HCT116 (cell line): ENCODE results near the gene STAT2. TPM values are rescaled to one million over a fixed set of nuclear protein-coding genes. Genes with fewer than 3 reads are reported as not detected.

Experiments used
- ATAC-seq: fragments of 200-7000 bp; cut with Tn5 transposase; 2 replicates; pipeline ENCODE4 v1.9.1; 2020; ENCODE audit warnings: mild to moderate bottlenecking, moderate library complexity
- BruUV-seq: library from RNA; stranded (reverse); fragments of 400-500 nt; replicated peaks from 2 replicates; lab custom pipeline; 2021; lab: Mats Ljungman, UMichigan
- CTCF ChIA-PET: fragments of 300-600 bp; sonication (Branson Sonifier 250); formaldehyde crosslinking; loops from one replicate; lab custom pipeline; 2021; ENCODE audit warnings: antibody characterized with exemption; lab: Charles Lee
- POLR2A ChIA-PET: fragments of 300-600, 350-600 bp; sonication (Branson Sonifier 250); formaldehyde crosslinking; loops from one replicate; lab custom pipeline; 2021; ENCODE audit warnings: antibody characterized with exemption; lab: Charles Lee
- RAD21 ChIA-PET, 2 experiments: fragments of 300-600 bp; sonication (Branson Sonifier 250); formaldehyde crosslinking; loops; one replicate each; lab custom pipeline; 2023; ENCODE audit warnings: low total read pairs in 2 of 2; ENCODE audit not compliant: uncharacterized antibody in 2 of 2, unreplicated experiment in 2 of 2, low non-redundant PET in 1 of 2; lab: Charles Lee
- DNase-seq: peaks from one replicate; pipeline ENCODE4 v3.0.0-alpha.2; 2010; ENCODE audit warnings: low read depth, low spot score
- H2AFZ ChIP-seq: fragments of 200-600 bp; shearing (Covaris generic), sonication (generic); 2 replicates; pipeline ENCODE4 v1.6.1; 2017; ENCODE audit warnings: low read depth, mixed run types, mixed read lengths, antibody characterized with exemption, low read length; ENCODE audit not compliant: poor library complexity, severe bottlenecking
- H3K27ac ChIP-seq: 2 replicates; pipeline ENCODE4 v1.5.1; 2012; ENCODE audit warnings: low read depth, low read length
- H3K27me3 ChIP-seq: fragments of 200-600 bp; sonication (generic); 2 replicates; pipeline ENCODE4 v1.6.1; 2016; ENCODE audit warnings: mixed run types, low read length, mixed read lengths; ENCODE audit not compliant: insufficient read depth
- H3K36me3 ChIP-seq, 2 experiments: fragments of 200-500 bp in 1 of 2; fragments of 200-600 bp in 1 of 2; sonication (Bioruptor generic) in 1 of 2; sonication (generic) in 1 of 2; 2 replicates each; pipeline versions ENCODE4 v1.5.1 to v1.6.1; 2014 to 2016; ENCODE audit warnings: low read length in 2 of 2, inconsistent platforms in 1 of 2, mixed read lengths in 1 of 2, mixed run types in 1 of 2; ENCODE audit not compliant: insufficient read depth in 2 of 2, control insufficient read depth in 1 of 2
- H3K4me1 ChIP-seq, 2 experiments: fragments of 200-600 bp in 1 of 2; sonication (generic) in 1 of 2; 2 replicates each; pipeline versions ENCODE4 v1.5.1 to v1.6.1; 2012 to 2017; ENCODE audit warnings: low read length in 2 of 2, inconsistent platforms in 1 of 2, mild to moderate bottlenecking in 1 of 2, mixed read lengths in 1 of 2, mixed run types in 1 of 2, moderate library complexity in 1 of 2; ENCODE audit not compliant: insufficient read depth in 2 of 2, control insufficient read depth in 1 of 2
- H3K4me2 ChIP-seq: fragments of 200-600 bp; sonication (generic); 2 replicates; pipeline ENCODE4 v1.6.1; 2017; ENCODE audit warnings: mixed run types, low read length, mixed read lengths
- H3K4me3 ChIP-seq, 2 experiments: fragments of 200-600 bp in 1 of 2; sonication (generic) in 1 of 2; replicated peaks in 1 of 2; 2 replicates each; pipeline ENCODE4 v1.5.1; 2011 to 2016; ENCODE audit warnings: low read length in 2 of 2, control low read depth in 1 of 2, low read depth in 1 of 2, mild to moderate bottlenecking in 1 of 2, mixed read lengths in 1 of 2, mixed run types in 1 of 2
- H3K79me2 ChIP-seq: fragments of 200-600 bp; sonication (generic); 2 replicates; pipeline ENCODE4 v1.6.1; 2017; ENCODE audit warnings: mild to moderate bottlenecking, mixed run types, low read length, moderate library complexity, mixed read lengths; ENCODE audit not compliant: insufficient read depth
- H3K9ac ChIP-seq: fragments of 200-600 bp; sonication (generic); 2 replicates; pipeline ENCODE4 v1.6.1; 2016; ENCODE audit warnings: low read length, mixed read lengths
- H3K9me2 ChIP-seq: fragments of 200-600 bp; sonication (generic), shearing (Covaris generic); 2 replicates; pipeline ENCODE4 v1.6.1; 2017; ENCODE audit warnings: mixed run types, mild to moderate bottlenecking, moderate library complexity; ENCODE audit not compliant: insufficient read depth
- H3K9me3 ChIP-seq, 2 experiments: fragments of 200-500 bp in 1 of 2; fragments of 200-600 bp in 1 of 2; sonication (Bioruptor generic) in 1 of 2; sonication (generic) in 1 of 2; 2 replicates each; pipeline ENCODE4 v1.6.1; 2014 to 2017; ENCODE audit warnings: low read length in 2 of 2, mixed read lengths in 2 of 2, inconsistent platforms in 1 of 2, low read depth in 1 of 2, mild to moderate bottlenecking in 1 of 2, mixed run types in 1 of 2, moderate library complexity in 1 of 2; ENCODE audit not compliant: control insufficient read depth in 1 of 2, insufficient read depth in 1 of 2
- H4K20me1 ChIP-seq: fragments of 200-600 bp; sonication (generic), shearing (Covaris generic); 2 replicates; pipeline ENCODE4 v1.6.1; 2017; ENCODE audit warnings: mixed run types, mild to moderate bottlenecking, moderate library complexity; ENCODE audit not compliant: insufficient read depth
- CBX3 ChIP-seq: IDR thresholded peaks from 2 replicates; pipeline ENCODE4 v1.6.1; 2012; ENCODE audit warnings: low read depth
- EGR1 ChIP-seq: IDR thresholded peaks from 2 replicates; pipeline ENCODE4 v1.6.1; 2012; ENCODE audit warnings: low read depth
- ELF1 ChIP-seq: IDR thresholded peaks from 2 replicates; pipeline ENCODE4 v1.6.1; 2012; ENCODE audit warnings: low read depth, borderline replicate concordance
- EZH2phosphoT487 ChIP-seq: fragments of 200-600 bp; IDR thresholded peaks from 2 replicates; pipeline ENCODE4 v1.6.1; 2018; ENCODE audit warnings: antibody characterized with exemption, borderline replicate concordance
- FOSL1 ChIP-seq: IDR thresholded peaks from 2 replicates; pipeline ENCODE4 v1.6.1; 2012; ENCODE audit warnings: low read depth
- JUND ChIP-seq: IDR thresholded peaks from 2 replicates; pipeline ENCODE4 v1.6.1; 2012
- POLR2A ChIP-seq: IDR thresholded peaks from 2 replicates; pipeline ENCODE4 v1.7.0; 2011; ENCODE audit warnings: borderline replicate concordance; ENCODE audit not compliant: insufficient read depth, insufficient read length; ENCODE audit errors: extremely low read depth
- POLR2AphosphoS5 ChIP-seq: IDR thresholded peaks from 2 replicates; pipeline ENCODE4 v1.6.1; 2011; ENCODE audit warnings: mild to moderate bottlenecking, low read depth, low read length, moderate library complexity
- SIN3A ChIP-seq: IDR thresholded peaks from 2 replicates; pipeline ENCODE4 v1.6.1; 2012; ENCODE audit warnings: low read depth
- SP1 ChIP-seq: IDR thresholded peaks from 2 replicates; pipeline ENCODE4 v1.6.1; 2012; ENCODE audit warnings: low read depth
- SRF ChIP-seq: IDR thresholded peaks from 2 replicates; pipeline ENCODE4 v1.6.1; 2012; ENCODE audit warnings: low read depth
- TCF7L2 ChIP-seq: IDR thresholded peaks from 2 replicates; pipeline ENCODE4 v1.7.0; 2011; ENCODE audit warnings: borderline replicate concordance, inconsistent platforms; ENCODE audit not compliant: insufficient read depth, insufficient read length; ENCODE audit errors: extremely low read depth
- YY1 ChIP-seq: IDR thresholded peaks from 2 replicates; pipeline ENCODE4 v1.6.1; 2011; ENCODE audit warnings: low read length, low read depth, moderate library complexity, mild to moderate bottlenecking; ENCODE audit not compliant: insufficient replicate concordance; ENCODE audit errors: extremely low read depth
- ZFX ChIP-seq: fragments of 450-650 bp; IDR thresholded peaks from 2 replicates; pipeline ENCODE4 v1.6.1; 2017
- ZNF274 ChIP-seq: fragments of 200-500 bp; sonication (Bioruptor generic); IDR thresholded peaks from 2 replicates; pipeline ENCODE4 v1.6.1; 2014; ENCODE audit warnings: mild to moderate bottlenecking, low read depth, low read length, inconsistent platforms
- intact Hi-C: fragments of 100-400 bp; cut with micrococcal nuclease; formaldehyde crosslinking; loops from 2 replicates; pipeline ENCODE4 v1.10.0; 2022
- total RNA-seq: library from RNA; stranded (reverse); gene quantifications from one replicate; pipeline ENCODE4 v1.2.1, GENCODE V29; 2021; ENCODE audit not compliant: unreplicated experiment
- TF ChIP-seq, protein P1 (sequence below): IDR thresholded peaks from 2 replicates; pipeline ENCODE4 v1.6.1; 2011; ENCODE audit warnings: mild to moderate bottlenecking, low read length, moderate library complexity; ENCODE audit not compliant: insufficient replicate concordance; ENCODE audit errors: extremely low read depth
- TF ChIP-seq, protein P2 (sequence below): IDR thresholded peaks from 2 replicates; pipeline ENCODE4 v1.6.1; 2012
- TF ChIP-seq, protein P3 (sequence below): IDR thresholded peaks from 2 replicates; pipeline ENCODE4 v1.6.1; 2012; ENCODE audit warnings: low read depth
- TF ChIP-seq, protein P4 (sequence below), 3 experiments: fragments of 200-600 bp in 1 of 3; sonication (generic) in 1 of 3; IDR thresholded peaks in 2 of 3; conservative IDR thresholded peaks in 1 of 3; 2 replicates each; pipeline ENCODE4 v1.5.1; 2012 to 2017; ENCODE audit warnings: low read depth in 2 of 3, low read length in 2 of 3, antibody characterized with exemption in 1 of 3, borderline replicate concordance in 1 of 3, control low read depth in 1 of 3, mild to moderate bottlenecking in 1 of 3, mixed read lengths in 1 of 3, mixed run types in 1 of 3, moderate library complexity in 1 of 3; ENCODE audit not compliant: insufficient read depth in 1 of 3

Gene STAT2
- total RNA-seq, 1 experiment from 2014 or later = 53.1 TPM

DNA sequence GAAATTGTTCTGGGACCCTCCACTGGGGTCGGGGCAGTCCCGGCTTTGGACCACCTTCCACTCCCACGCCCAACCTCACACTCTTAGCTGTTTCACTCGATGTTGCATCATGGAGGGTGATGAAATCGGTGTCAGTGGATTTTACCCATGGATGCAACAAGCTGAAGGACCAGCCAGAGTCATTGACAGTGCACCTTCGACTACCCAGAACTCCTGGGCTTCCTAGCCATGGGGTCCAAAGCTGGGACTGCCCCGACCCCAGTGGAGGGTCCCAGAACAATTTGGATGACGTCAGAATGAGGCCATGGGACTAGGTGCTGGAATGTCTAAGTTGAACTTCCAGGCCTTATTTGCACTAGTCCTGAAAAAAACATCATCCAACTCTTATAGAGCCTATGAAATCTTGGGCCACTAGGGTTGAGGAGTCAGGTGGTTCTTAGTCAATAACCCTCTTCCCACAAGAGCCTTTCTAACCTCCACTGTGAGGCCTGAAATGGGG, 22.1 kb downstream of the STAT2 start:
- Histone ChIP-seq H4K20me1 (no peaks in the 10 kb centered on the region), H3K36me3 (no peaks in the 10 kb centered on the region), H3K9ac (no peak overlapping the region), H2AFZ (no peak overlapping the region), H3K9me2 (no peaks in the 10 kb centered on the region), H3K27me3 (no peaks in the 10 kb centered on the region), H3K9me3 (no peaks in the 10 kb centered on the region), H3K27ac (no peak overlapping the region), H3K4me2 (no peak overlapping the region), H3K4me1 (peaks cover 2 to 12% of the 10 kb centered on the region in 2 experiments), H3K4me3 (no peak overlapping the region), H3K79me2 (peaks cover 3% of the 10 kb centered on the region; the same call in 1 of the 2 replicates)
- BruUV-seq = no TSS peak
- intact Hi-C loops = loop anchor here (1.0 kb wide), 1 partner anchor 13 kb away; no protein-coding TSS in a partner anchor
- TF ChIP-seq EGR1 (no peak), SP1 (no peak), TCF7L2 (no peak), ZFX (no peak), CBX3 (no peak), ELF1 (no peak), YY1 (no peak), POLR2AphosphoS5 (no peak), POLR2A (no peak), JUND (no peak), EZH2phosphoT487 (no peak), SRF (no peak), SIN3A (no peak), ZNF274 (no peak), FOSL1 (no peak)
- TF ChIP-seq, protein P1, sequence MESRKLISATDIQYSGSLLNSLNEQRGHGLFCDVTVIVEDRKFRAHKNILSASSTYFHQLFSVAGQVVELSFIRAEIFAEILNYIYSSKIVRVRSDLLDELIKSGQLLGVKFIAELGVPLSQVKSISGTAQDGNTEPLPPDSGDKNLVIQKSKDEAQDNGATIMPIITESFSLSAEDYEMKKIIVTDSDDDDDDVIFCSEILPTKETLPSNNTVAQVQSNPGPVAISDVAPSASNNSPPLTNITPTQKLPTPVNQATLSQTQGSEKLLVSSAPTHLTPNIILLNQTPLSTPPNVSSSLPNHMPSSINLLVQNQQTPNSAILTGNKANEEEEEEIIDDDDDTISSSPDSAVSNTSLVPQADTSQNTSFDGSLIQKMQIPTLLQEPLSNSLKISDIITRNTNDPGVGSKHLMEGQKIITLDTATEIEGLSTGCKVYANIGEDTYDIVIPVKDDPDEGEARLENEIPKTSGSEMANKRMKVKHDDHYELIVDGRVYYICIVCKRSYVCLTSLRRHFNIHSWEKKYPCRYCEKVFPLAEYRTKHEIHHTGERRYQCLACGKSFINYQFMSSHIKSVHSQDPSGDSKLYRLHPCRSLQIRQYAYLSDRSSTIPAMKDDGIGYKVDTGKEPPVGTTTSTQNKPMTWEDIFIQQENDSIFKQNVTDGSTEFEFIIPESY = no peak
- TF ChIP-seq, protein P2, sequence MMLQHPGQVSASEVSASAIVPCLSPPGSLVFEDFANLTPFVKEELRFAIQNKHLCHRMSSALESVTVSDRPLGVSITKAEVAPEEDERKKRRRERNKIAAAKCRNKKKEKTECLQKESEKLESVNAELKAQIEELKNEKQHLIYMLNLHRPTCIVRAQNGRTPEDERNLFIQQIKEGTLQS = no peak
- TF ChIP-seq, protein P3, sequence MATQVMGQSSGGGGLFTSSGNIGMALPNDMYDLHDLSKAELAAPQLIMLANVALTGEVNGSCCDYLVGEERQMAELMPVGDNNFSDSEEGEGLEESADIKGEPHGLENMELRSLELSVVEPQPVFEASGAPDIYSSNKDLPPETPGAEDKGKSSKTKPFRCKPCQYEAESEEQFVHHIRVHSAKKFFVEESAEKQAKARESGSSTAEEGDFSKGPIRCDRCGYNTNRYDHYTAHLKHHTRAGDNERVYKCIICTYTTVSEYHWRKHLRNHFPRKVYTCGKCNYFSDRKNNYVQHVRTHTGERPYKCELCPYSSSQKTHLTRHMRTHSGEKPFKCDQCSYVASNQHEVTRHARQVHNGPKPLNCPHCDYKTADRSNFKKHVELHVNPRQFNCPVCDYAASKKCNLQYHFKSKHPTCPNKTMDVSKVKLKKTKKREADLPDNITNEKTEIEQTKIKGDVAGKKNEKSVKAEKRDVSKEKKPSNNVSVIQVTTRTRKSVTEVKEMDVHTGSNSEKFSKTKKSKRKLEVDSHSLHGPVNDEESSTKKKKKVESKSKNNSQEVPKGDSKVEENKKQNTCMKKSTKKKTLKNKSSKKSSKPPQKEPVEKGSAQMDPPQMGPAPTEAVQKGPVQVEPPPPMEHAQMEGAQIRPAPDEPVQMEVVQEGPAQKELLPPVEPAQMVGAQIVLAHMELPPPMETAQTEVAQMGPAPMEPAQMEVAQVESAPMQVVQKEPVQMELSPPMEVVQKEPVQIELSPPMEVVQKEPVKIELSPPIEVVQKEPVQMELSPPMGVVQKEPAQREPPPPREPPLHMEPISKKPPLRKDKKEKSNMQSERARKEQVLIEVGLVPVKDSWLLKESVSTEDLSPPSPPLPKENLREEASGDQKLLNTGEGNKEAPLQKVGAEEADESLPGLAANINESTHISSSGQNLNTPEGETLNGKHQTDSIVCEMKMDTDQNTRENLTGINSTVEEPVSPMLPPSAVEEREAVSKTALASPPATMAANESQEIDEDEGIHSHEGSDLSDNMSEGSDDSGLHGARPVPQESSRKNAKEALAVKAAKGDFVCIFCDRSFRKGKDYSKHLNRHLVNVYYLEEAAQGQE = no peak
- TF ChIP-seq, protein P4, sequence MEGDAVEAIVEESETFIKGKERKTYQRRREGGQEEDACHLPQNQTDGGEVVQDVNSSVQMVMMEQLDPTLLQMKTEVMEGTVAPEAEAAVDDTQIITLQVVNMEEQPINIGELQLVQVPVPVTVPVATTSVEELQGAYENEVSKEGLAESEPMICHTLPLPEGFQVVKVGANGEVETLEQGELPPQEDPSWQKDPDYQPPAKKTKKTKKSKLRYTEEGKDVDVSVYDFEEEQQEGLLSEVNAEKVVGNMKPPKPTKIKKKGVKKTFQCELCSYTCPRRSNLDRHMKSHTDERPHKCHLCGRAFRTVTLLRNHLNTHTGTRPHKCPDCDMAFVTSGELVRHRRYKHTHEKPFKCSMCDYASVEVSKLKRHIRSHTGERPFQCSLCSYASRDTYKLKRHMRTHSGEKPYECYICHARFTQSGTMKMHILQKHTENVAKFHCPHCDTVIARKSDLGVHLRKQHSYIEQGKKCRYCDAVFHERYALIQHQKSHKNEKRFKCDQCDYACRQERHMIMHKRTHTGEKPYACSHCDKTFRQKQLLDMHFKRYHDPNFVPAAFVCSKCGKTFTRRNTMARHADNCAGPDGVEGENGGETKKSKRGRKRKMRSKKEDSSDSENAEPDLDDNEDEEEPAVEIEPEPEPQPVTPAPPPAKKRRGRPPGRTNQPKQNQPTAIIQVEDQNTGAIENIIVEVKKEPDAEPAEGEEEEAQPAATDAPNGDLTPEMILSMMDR (IDR thresholded peaks at IDR 0.05 in 2 of 3, conservative IDR thresholded peaks at IDR 0.05 in 1 of 3; ENCODE audit: borderline replicate concordance in 1 of 3, insufficient read depth in 1 of 3, low read depth in 2 of 3, low read length in 2 of 3) = no peak
- ATAC-seq = no peak
- no peak for DNase-seq
- ChIA-PET RAD21 (no interaction called here), CTCF (interaction anchor here (0.9 kb wide), 1 partner anchor 22 kb away, joined by 3 read pairs; the partner anchor contains the start of gene CNPY2), POLR2A (no interaction called here)
